ENCODE results near the gene ZNFX1. TPM values are rescaled to one million over a fixed set of nuclear protein-coding genes. Genes with fewer than 3 reads are reported as not detected.
A peak's percentile ranks its signal among the peaks of the same experiment; 100 is the strongest.

Gene ZNFX1
- total RNA-seq, 1 experiment from 2014 or later, result 11.0 TPM

DNA sequence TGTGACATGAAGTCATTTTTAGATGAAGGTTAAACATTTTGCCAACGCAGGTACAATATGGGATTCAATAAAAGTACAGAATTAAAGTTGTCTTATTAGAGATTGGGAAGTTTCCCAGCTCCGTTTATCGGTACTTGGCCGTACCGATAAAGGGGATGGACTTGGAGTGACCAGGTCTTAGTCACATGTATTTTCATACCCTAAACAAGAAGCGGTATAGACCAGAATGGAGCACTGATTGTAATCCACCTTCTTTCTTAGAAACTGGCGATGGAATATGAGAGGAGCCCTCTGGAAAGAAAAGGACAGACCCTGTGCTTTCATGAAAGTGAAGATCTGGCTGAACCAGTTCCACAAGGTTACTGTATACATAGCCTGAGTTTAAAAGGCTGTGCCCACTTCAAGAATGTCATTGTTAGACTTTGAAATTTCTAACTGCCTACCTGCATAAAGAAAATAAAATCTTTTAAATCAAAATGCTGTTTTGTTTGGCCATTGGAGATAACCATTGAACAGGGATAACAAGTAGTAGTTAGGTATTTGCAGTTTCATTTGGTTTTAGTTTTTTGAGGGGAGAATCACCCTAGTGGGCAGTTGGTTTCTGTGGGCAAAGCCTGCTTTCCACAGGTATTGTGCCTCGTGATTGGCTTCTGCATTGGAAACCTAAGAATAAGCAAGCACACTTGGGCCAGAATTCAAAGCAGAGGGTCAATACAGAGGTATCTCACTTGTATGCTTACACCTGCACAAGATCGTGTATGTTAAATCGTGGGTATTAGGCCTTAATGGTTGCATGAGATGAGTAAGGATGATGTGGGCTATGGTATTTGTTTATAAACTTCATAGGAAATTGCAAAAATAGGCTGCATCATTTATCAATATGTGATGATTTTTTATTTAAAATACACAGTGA lies 11.2 kb upstream of the ZNFX1 start:
- ChIA-PET CTCF (interaction anchor here (0.6 to 3.9 kb wide), 6 partner anchors 26 to 782 kb away, joined by 3 to 40 read pairs (median 4); no protein-coding TSS in a partner anchor), POLR2A (interaction anchor here (0.6 to 1.9 kb wide), 5 partner anchors 11 to 1143 kb away, joined by 3 to 8 read pairs (median 6); partner anchors contain the start of gene ZNFX1)
- Mint-ChIP-seq H3K27me3 (ENCODE audit: low read depth) (no peaks in the 10 kb centered on the region), H3K36me3 (peaks cover 74% of the 10 kb centered on the region), H3K4me3 (no peak overlapping the region), H3K27ac (peak overlapping the region; percentile 88), H3K4me1 (peaks cover 70% of the 10 kb centered on the region), H3K9me3 (no peaks in the 10 kb centered on the region; the same call in 1 of the 2 replicates)
- 0 out of 2 replicates have a peak, but pooled peaks have one; percentile 0 for ATAC-seq
- DNase-seq (ENCODE audit: low spot score), result no peak
- no peak for TF ChIP-seq TP53 (CRISPR knock-in tag; IDR thresholded peaks at IDR 0.05)
- peak; percentile 99 for TF ChIP-seq ZNF671 (CRISPR knock-in tag; IDR thresholded peaks at IDR 0.05)
- TF ChIP-seq NFATC4 (CRISPR knock-in tag; IDR thresholded peaks at IDR 0.05), result peak; percentile 99
- peak; percentile 97 for TF ChIP-seq ZNF416 (CRISPR knock-in tag; IDR thresholded peaks at IDR 0.05)
- TF ChIP-seq CREB1 (CRISPR knock-in tag; IDR thresholded peaks at IDR 0.05), result no peak
- no peak for TF ChIP-seq NR1H2 (CRISPR knock-in tag; IDR thresholded peaks at IDR 0.05)
- TF ChIP-seq FOXP1 (CRISPR knock-in tag; IDR thresholded peaks at IDR 0.05; ENCODE audit: borderline replicate concordance), result no peak
- no peak for TF ChIP-seq FOXJ3 (CRISPR knock-in tag; IDR thresholded peaks at IDR 0.05; ENCODE audit: borderline replicate concordance)
- no peak for TF ChIP-seq GABPB1 (CRISPR knock-in tag; IDR thresholded peaks at IDR 0.05)
- no peak for TF ChIP-seq GRHL2 (CRISPR knock-in tag; IDR thresholded peaks at IDR 0.05; ENCODE audit: insufficient replicate concordance, severe bottlenecking)
- TF ChIP-seq ZNF219 (CRISPR knock-in tag; IDR thresholded peaks at IDR 0.05; ENCODE audit: borderline replicate concordance), result no peak
- TF ChIP-seq, protein P1, sequence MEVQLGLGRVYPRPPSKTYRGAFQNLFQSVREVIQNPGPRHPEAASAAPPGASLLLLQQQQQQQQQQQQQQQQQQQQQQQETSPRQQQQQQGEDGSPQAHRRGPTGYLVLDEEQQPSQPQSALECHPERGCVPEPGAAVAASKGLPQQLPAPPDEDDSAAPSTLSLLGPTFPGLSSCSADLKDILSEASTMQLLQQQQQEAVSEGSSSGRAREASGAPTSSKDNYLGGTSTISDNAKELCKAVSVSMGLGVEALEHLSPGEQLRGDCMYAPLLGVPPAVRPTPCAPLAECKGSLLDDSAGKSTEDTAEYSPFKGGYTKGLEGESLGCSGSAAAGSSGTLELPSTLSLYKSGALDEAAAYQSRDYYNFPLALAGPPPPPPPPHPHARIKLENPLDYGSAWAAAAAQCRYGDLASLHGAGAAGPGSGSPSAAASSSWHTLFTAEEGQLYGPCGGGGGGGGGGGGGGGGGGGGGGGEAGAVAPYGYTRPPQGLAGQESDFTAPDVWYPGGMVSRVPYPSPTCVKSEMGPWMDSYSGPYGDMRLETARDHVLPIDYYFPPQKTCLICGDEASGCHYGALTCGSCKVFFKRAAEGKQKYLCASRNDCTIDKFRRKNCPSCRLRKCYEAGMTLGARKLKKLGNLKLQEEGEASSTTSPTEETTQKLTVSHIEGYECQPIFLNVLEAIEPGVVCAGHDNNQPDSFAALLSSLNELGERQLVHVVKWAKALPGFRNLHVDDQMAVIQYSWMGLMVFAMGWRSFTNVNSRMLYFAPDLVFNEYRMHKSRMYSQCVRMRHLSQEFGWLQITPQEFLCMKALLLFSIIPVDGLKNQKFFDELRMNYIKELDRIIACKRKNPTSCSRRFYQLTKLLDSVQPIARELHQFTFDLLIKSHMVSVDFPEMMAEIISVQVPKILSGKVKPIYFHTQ (CRISPR knock-in tag; IDR thresholded peaks at IDR 0.05), result peak; percentile 86; the same call in 1 of the 2 replicates
- TF ChIP-seq, protein P2, sequence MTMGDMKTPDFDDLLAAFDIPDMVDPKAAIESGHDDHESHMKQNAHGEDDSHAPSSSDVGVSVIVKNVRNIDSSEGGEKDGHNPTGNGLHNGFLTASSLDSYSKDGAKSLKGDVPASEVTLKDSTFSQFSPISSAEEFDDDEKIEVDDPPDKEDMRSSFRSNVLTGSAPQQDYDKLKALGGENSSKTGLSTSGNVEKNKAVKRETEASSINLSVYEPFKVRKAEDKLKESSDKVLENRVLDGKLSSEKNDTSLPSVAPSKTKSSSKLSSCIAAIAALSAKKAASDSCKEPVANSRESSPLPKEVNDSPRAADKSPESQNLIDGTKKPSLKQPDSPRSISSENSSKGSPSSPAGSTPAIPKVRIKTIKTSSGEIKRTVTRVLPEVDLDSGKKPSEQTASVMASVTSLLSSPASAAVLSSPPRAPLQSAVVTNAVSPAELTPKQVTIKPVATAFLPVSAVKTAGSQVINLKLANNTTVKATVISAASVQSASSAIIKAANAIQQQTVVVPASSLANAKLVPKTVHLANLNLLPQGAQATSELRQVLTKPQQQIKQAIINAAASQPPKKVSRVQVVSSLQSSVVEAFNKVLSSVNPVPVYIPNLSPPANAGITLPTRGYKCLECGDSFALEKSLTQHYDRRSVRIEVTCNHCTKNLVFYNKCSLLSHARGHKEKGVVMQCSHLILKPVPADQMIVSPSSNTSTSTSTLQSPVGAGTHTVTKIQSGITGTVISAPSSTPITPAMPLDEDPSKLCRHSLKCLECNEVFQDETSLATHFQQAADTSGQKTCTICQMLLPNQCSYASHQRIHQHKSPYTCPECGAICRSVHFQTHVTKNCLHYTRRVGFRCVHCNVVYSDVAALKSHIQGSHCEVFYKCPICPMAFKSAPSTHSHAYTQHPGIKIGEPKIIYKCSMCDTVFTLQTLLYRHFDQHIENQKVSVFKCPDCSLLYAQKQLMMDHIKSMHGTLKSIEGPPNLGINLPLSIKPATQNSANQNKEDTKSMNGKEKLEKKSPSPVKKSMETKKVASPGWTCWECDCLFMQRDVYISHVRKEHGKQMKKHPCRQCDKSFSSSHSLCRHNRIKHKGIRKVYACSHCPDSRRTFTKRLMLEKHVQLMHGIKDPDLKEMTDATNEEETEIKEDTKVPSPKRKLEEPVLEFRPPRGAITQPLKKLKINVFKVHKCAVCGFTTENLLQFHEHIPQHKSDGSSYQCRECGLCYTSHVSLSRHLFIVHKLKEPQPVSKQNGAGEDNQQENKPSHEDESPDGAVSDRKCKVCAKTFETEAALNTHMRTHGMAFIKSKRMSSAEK (CRISPR knock-in tag; IDR thresholded peaks at IDR 0.05; ENCODE audit: borderline replicate concordance), result peak; percentile 98
- TF ChIP-seq, protein P3, sequence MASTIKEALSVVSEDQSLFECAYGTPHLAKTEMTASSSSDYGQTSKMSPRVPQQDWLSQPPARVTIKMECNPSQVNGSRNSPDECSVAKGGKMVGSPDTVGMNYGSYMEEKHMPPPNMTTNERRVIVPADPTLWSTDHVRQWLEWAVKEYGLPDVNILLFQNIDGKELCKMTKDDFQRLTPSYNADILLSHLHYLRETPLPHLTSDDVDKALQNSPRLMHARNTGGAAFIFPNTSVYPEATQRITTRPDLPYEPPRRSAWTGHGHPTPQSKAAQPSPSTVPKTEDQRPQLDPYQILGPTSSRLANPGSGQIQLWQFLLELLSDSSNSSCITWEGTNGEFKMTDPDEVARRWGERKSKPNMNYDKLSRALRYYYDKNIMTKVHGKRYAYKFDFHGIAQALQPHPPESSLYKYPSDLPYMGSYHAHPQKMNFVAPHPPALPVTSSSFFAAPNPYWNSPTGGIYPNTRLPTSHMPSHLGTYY (CRISPR knock-in tag; IDR thresholded peaks at IDR 0.05), result peak; percentile 98
- TF ChIP-seq, protein P4, sequence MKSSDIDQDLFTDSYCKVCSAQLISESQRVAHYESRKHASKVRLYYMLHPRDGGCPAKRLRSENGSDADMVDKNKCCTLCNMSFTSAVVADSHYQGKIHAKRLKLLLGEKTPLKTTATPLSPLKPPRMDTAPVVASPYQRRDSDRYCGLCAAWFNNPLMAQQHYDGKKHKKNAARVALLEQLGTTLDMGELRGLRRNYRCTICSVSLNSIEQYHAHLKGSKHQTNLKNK (CRISPR knock-in tag; IDR thresholded peaks at IDR 0.05), result peak; percentile 97
- no peak for TF ChIP-seq SMAD3 (CRISPR knock-in tag; IDR thresholded peaks at IDR 0.05; ENCODE audit: borderline replicate concordance)
- TF ChIP-seq, protein P5, sequence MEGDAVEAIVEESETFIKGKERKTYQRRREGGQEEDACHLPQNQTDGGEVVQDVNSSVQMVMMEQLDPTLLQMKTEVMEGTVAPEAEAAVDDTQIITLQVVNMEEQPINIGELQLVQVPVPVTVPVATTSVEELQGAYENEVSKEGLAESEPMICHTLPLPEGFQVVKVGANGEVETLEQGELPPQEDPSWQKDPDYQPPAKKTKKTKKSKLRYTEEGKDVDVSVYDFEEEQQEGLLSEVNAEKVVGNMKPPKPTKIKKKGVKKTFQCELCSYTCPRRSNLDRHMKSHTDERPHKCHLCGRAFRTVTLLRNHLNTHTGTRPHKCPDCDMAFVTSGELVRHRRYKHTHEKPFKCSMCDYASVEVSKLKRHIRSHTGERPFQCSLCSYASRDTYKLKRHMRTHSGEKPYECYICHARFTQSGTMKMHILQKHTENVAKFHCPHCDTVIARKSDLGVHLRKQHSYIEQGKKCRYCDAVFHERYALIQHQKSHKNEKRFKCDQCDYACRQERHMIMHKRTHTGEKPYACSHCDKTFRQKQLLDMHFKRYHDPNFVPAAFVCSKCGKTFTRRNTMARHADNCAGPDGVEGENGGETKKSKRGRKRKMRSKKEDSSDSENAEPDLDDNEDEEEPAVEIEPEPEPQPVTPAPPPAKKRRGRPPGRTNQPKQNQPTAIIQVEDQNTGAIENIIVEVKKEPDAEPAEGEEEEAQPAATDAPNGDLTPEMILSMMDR (IDR thresholded peaks at IDR 0.05), result no peak
- no peak; the same call in 1 of the 2 replicates for TF ChIP-seq SP1 (CRISPR knock-in tag; conservative IDR thresholded peaks at IDR 0.05)
- TF ChIP-seq, protein P6, sequence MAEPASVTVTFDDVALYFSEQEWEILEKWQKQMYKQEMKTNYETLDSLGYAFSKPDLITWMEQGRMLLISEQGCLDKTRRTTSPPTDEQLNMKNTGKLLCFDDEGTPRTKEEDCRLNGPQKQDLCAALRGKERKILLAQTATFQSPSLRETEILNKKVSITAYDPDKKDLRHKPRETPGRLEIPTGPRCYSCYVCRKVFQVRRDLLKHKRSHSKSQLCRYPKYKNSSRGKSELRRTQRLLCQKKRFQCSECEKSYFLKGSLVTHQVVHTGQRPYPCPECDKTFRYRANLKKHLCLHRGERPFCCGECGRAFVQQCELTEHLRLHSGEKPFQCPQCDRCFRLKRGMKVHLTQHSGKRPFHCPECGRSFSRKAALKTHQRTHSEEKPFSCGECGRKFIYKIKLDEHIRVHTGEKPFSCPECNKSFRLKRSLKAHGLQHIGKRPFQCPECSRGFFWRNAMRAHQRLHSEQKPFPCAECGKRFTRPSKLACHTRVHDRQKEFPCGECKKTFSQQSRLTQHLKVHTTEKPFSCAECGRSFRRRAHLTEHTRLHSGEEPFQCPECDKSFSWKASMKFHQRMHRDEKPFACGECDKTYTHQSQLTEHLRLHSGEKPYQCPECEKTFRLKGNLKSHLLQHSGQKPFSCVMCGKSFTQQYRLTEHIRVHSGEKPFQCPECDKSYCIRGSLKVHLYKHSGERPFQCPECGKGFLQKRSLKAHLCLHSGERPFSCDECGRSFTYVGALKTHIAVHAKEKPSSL (CRISPR knock-in tag; conservative IDR thresholded peaks at IDR 0.05), result peak; percentile 98
- peak; percentile 95 for TF ChIP-seq PRRX2 (CRISPR knock-in tag; IDR thresholded peaks at IDR 0.05)
- TF ChIP-seq, protein P7, sequence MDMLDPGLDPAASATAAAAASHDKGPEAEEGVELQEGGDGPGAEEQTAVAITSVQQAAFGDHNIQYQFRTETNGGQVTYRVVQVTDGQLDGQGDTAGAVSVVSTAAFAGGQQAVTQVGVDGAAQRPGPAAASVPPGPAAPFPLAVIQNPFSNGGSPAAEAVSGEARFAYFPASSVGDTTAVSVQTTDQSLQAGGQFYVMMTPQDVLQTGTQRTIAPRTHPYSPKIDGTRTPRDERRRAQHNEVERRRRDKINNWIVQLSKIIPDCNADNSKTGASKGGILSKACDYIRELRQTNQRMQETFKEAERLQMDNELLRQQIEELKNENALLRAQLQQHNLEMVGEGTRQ (CRISPR knock-in tag; IDR thresholded peaks at IDR 0.05), result no peak
- no peak for TF ChIP-seq ZNF263 (CRISPR knock-in tag; IDR thresholded peaks at IDR 0.05; ENCODE audit: low read depth)
- no peak for TF ChIP-seq TEAD1 (CRISPR knock-in tag; IDR thresholded peaks at IDR 0.05)

All from WTC11 (cell line).